Left ventricle myocardium superior (tissue), 1 donor: Measurements from ENCODE around the gene PARVA. TPM values are rescaled to one million over a fixed set of nuclear protein-coding genes. Genes with fewer than 3 reads are reported as not detected.
A peak's percentile ranks its signal among the peaks of the same experiment; 100 is the strongest.
"Not testable (repeated sequence)": the region's sequence is repeated elsewhere in the genome, so short reads cannot be mapped to it uniquely, and the experiment has no call there.

ENCODE experiments used
- ATAC-seq: fragments of 200-7000 bp; cut with Tn5 transposase; one replicate; pipeline ENCODE4 v1.9.1; 2020; ENCODE audit warnings: mild to moderate bottlenecking, moderate library complexity
- DNase-seq: peaks from one replicate; pipeline ENCODE4 v3.0.0-alpha.2; 2020
- intact Hi-C: fragments of 100-400 bp; cut with micrococcal nuclease; formaldehyde crosslinking; loops from one replicate; pipeline ENCODE4 v1.11.0; 2022
- long read RNA-seq: library from polyadenylated mRNA; unstranded; transcript quantifications from one replicate; pipeline ENCODE4 v2.0.0, GENCODE V29; 2021
- total RNA-seq: library from RNA; stranded (reverse); fragmentation: NEBNext Ultra II Directional; extraction: Animal tissue kit (Norgen Biotek cat#: 25700); gene quantifications from one replicate; pipeline ENCODE4 v1.2.1, GENCODE V29; 2021
- donor health status: DM: no; HTN: yes; CAD: no; lungs with severe emphysema.

PARVA gene, protein sequence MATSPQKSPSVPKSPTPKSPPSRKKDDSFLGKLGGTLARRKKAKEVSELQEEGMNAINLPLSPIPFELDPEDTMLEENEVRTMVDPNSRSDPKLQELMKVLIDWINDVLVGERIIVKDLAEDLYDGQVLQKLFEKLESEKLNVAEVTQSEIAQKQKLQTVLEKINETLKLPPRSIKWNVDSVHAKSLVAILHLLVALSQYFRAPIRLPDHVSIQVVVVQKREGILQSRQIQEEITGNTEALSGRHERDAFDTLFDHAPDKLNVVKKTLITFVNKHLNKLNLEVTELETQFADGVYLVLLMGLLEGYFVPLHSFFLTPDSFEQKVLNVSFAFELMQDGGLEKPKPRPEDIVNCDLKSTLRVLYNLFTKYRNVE
- 56.4 TPM for total RNA-seq
- long read RNA-seq, full-length matches to known transcripts = 47 of 64 reads
- long read RNA-seq, partial matches to known transcripts = 8 of 64 reads
- long read RNA-seq, other reads (novel, unspliced or antisense) = 9 of 64 reads

DNA sequence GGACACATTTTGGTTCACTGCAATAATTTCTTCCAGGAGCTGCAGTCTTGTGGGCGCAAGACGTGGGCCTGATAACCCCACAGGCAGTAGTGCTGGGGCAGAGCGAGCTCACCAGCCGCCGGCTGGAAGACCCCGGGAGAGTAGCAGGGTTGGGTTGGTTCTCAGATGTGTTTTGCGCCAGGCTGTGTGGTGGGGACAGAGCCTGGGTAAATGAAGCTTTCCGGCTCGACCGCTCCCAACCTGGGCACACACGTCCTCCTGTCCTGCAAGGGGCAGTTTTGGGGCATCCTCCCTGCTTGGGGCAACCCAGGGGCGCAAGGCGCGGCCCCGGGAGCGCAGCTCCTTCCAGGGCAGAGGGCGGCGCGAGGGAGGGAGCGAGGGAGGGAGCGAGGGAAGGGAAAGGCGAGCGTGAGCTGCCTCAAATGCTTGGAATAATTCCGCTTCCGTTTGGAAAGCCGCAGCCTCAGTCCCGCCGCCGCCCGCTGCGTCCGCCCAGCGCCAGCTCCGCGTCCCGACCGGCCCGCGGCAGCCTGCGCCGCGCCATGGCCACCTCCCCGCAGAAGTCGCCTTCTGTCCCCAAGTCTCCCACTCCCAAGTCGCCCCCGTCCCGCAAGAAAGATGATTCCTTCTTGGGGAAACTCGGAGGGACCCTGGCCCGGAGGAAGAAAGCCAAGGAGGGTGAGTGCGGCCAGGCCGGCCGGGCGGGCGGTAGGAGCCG, at the start of gene PARVA:
PARVA (plus strand) TSS at position 466 of the 718 bp plus-strand sequence; CDS start at position 543, 77 bp downstream.
- intact Hi-C loops = no loop called here

DNA sequence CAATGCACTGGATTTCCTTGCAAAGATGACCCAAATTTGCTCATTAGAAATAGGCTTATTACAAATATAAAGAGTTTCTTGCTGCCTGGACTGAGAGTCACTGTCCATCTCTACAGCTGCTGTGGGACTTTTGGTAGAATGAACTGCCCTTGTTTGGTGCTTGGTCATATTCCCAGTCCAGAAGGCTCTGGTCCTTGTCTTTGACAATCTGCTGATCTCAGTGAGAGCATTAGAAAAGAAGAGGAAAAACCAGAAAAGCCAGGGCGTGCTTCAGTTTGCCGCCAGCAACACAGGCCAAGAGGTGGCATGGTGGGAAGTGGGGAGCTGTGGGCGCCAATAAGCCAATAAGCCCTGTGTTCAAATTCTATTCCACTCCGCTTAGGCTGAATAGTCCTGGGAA, 48.2 kb upstream of the PARVA start:
- ATAC-seq = no peak
- intact Hi-C loops = no loop called here
- no peak for DNase-seq

More for the DNA sequence above, at the start of gene PARVA:
- peak; percentile 83 for DNase-seq
- peak; percentile 78 for ATAC-seq

GRCh38 chr11:12329797-12330196, 47.6 kb upstream of the PARVA start:
- DNase-seq (no peak), ATAC-seq (no peak)
- intact Hi-C loops = loop anchor here (5.0 kb wide), 1 partner anchor 563 kb away; no protein-coding TSS in a partner anchor

- ATAC-seq (no peak), DNase-seq (no peak)
- intact Hi-C loops = loop anchor here (5.0 kb wide), 1 partner anchor 562 kb away; no protein-coding TSS in a partner anchor
These were observed 46.7 kb upstream of the PARVA start for GRCh38 chr11:12330485-12331231.

- peak; percentile 86 for DNase-seq
- intact Hi-C loops = loop anchor here (5.0 kb wide), 1 partner anchor 561 kb away; no protein-coding TSS in a partner anchor
- peak; percentile 84 for ATAC-seq
These were observed 46.0 kb upstream of the PARVA start for GRCh38 chr11:12331239-12331874.

DNA sequence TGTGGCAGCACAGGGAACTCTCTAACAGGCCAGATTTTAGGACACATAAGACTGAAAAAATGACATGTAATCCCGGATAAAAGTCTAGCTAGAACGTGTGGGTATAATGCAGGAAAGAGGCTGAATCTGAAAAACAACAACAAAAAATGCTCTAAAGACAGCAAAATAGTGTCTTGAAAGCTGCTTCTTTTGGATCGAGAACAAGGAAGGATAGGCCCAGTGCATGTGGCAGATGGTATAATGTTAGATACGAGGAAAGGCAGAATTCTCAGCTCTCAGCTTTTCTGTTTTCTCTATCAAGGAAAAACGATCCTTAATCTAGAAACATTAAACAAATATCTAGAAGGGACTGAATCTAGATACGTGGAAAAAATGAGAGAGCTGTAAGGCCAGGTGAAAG, 33.8 kb upstream of the PARVA start:
- DNase-seq = no peak
- intact Hi-C loops = no loop called here
- no peak for ATAC-seq

DNA sequence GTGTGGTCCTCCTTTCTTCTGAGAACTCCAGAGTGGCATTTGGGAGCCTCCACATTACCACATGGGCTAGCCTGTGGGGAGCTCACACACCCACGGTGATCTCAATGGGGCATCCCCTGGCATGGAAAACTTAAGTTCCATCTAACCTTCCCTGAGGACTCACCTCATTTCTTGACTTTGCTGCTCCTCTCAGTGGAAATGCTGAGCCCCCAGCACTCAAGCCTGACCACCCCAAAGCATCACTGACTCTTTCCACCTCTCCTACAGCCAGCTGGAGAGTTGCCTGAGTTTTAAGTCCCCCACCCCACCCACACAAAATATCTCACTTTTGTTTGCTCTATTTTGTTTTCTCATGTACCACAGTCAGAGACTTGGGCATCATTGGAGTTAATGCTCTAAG, 23.8 kb upstream of the PARVA start:
- no peak for DNase-seq
- no peak for ATAC-seq
- intact Hi-C loops = no loop called here

DNA sequence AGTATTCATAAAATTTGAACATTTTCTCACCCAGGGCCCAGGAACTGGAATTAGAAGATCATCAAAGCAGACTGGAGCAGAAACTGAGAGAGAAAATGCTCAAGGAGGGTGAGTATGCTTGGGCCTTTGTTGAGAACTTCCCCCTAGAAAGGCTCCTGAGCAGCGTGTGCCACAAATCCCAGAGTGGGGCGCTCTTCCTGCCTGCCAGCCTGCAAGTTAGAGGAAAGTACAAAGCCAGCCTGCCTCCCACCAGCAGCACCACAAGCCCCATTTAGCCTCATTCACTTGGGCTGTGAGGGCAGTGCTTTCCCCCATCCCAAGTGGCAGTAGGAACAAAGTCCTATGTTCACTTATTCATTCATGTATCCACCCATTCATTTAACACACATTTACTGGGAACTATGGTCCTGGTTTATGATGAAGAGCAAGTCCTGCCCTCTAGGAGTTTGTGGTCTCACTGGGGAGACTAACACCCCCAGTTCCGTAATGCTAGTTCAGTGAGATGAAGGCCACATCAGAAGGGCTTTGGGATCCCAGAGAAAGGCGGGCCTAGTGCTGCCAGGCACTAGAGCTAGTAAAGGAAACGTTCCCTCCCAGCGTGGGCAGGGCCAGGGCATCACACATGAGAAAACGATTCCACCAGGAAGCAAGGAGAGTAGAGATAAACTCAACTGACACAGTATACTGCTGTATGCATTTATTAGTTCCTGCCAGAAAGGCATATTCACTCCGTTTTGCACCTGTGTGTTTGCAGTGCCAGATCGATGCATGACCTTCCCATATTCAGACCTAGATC, 22.4 kb upstream of the PARVA start:
- intact Hi-C loops = no loop called here
- DNase-seq = no peak
- ATAC-seq = no peak

- ATAC-seq (no peak), DNase-seq (no peak)
- intact Hi-C loops = no loop called here
These were observed 20.3 kb upstream of the PARVA start for GRCh38 chr11:12356944-12357655.

GRCh38 chr11:12357697-12358096, 19.7 kb upstream of the PARVA start:
- DNase-seq, ATAC-seq, intact Hi-C loops: not testable (repeated sequence)

DNA sequence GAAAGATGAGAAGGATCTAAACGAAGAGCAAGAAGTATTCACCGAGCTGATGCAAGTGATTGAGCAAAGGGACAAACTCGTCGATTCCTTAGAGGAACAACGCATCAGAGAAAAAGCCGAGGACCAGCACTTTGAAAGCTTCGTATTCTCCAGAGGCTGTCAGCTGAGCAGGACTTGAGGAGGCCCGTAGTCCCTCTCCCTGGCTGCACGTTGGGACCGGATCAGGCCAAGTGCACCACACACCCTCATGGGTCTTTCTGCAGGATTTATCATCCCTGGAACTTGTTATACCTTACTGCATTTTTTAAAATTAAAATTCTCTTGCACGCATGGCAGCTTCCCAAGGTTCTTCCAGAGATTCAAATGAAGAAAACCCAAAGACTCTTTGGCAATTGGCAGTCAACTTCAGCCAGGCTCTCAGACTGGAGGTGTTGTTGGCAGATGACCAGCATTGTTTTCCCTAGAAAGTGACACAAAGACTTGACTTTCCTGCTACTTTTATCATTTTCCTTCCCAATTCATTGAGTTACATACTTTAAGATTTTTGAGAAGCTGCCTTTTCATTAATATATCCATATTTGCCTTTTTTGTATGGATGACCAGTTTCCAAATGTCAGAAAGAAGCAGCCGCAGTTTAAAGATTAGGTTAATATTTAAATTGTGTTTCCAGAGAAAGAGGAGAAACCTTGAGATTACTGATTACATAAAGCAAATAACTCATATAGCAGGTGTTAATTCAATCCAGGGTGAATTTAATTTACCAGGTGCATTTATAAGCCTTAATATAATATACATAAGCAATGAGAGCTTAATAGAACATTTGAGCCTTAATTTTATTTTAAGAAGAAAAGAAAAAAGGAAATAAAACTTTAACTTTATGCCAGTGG, 18.8 kb upstream of the PARVA start:
- no peak for ATAC-seq
- DNase-seq = no peak
- intact Hi-C loops = no loop called here

- intact Hi-C loops = no loop called here
- DNase-seq = no peak
- ATAC-seq = no peak
These were observed 17.6 kb upstream of the PARVA start for GRCh38 chr11:12359761-12360160.

GRCh38 chr11:12361682-12362081, 15.7 kb upstream of the PARVA start:
- no peak for DNase-seq
- intact Hi-C loops = no loop called here
- ATAC-seq = no peak

DNA sequence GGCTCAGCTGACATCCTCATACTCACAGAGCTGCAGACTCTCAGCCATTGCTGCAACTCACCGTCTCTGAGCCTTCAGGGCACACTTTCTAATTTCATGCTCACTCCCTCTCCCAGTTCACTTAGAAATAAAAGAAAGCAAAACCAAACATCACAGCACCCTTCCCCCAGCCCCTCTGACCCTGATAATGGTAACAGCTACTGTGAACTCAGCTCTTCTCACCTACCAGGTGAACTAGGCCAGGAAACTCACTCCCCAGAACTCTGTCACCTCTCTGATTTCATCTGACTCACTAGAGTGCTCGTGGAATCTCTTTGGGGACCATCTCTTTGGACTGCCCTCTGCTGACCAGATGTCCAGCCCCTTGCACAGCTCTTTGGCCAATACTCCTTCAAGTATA, 14.5 kb upstream of the PARVA start:
- intact Hi-C loops = no loop called here
- no peak for ATAC-seq

GRCh38 chr11:12363373-12363772, 14.0 kb upstream of the PARVA start:
- intact Hi-C loops = no loop called here
- ATAC-seq = no peak
- DNase-seq = no peak

More for the DNA sequence above, 14.5 kb upstream of the PARVA start:
- no peak for DNase-seq

DNA sequence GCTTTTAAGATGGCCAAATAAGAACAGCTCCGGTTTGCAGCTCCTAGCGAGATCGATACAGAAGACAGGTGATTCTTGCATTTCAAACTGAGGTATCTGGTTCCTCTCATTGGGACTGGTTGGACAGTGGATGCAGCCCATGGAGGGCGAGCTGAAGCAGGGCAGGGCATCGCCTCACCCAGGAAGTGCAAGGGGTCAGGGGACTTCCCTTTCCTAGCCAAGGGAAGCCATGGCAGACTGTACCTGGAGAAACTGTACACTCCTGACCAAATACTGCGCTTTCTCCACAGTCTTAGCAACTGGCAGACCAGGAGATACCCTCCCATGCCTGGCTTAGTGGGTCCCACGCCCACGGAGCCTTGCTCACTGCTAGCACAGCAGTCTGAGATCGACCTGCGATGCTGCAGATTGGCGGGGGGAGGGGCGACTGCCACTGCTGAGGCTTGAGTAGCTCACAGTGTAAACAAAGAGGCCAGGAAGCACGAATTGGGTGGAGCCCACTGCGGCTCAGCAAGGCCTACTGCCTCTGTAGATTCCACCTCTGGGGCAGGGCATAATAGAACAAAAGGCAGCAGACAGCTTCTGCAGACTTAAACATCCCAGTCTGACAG, 11.3 kb upstream of the PARVA start:
- DNase-seq = peak; percentile 42
- intact Hi-C loops, ATAC-seq: not testable (repeated sequence)
